ENCODE measurements around the gene RASSF7. TPM values are rescaled to one million over a fixed set of nuclear protein-coding genes. Genes with fewer than 3 reads are reported as not detected.

RASSF7 gene
- total RNA-seq, 1 donor from 2014 or later: 38.2 TPM

- Mint-ChIP-seq H3K27me3 (no peaks in the 10 kb centered on the region), H3K4me1 (ENCODE audit: low read depth) (no peaks in the 10 kb centered on the region), H3K36me3 (ENCODE audit: insufficient read depth) (no peaks in the 10 kb centered on the region), H3K9me3 (ENCODE audit: low read depth) (peaks cover 3% of the 10 kb centered on the region), H3K27ac (no peak overlapping the region), H3K4me3 (ENCODE audit: low read depth) (no peak overlapping the region)
- DNase-seq (ENCODE audit: low spot score, unreplicated experiment): no peak
- TF ChIP-seq CTCF (IDR thresholded peaks at IDR 0.05; ENCODE audit: unreplicated experiment): no peak
Observed at GRCh38 chr11:526192-526591, 34.6 kb upstream of the RASSF7 start.

- no peak for DNase-seq (ENCODE audit: low spot score, unreplicated experiment)
- Mint-ChIP-seq H3K4me3 (ENCODE audit: low read depth) (no peak overlapping the region), H3K36me3 (ENCODE audit: insufficient read depth) (peaks cover 1% of the 10 kb centered on the region), H3K27me3 (no peaks in the 10 kb centered on the region), H3K4me1 (ENCODE audit: low read depth) (no peaks in the 10 kb centered on the region), H3K9me3 (ENCODE audit: low read depth) (peaks cover 3% of the 10 kb centered on the region), H3K27ac (no peak overlapping the region)
- TF ChIP-seq CTCF (IDR thresholded peaks at IDR 0.05; ENCODE audit: unreplicated experiment): no peak
Observed at GRCh38 chr11:528166-528814, 32.5 kb upstream of the RASSF7 start.

GRCh38 chr11:528815-529727 is 31.7 kb upstream of the RASSF7 start:
- no peaks in the 10 kb centered on the region for H3K4me1 Mint-ChIP-seq (ENCODE audit: low read depth)
- no peak for DNase-seq (ENCODE audit: low spot score, unreplicated experiment)
- no peak overlapping the region for H3K27ac Mint-ChIP-seq
- no peak overlapping the region for H3K4me3 Mint-ChIP-seq (ENCODE audit: low read depth)
- no peak for TF ChIP-seq CTCF (IDR thresholded peaks at IDR 0.05; ENCODE audit: unreplicated experiment)
- H3K36me3 Mint-ChIP-seq (ENCODE audit: insufficient read depth): peaks cover 1% of the 10 kb centered on the region
- no peaks in the 10 kb centered on the region for H3K27me3 Mint-ChIP-seq
- peaks cover under 1% of the 10 kb centered on the region for H3K9me3 Mint-ChIP-seq (ENCODE audit: low read depth)

GRCh38 chr11:529728-530411 is 30.9 kb upstream of the RASSF7 start:
- Mint-ChIP-seq H3K27me3 (no peaks in the 10 kb centered on the region), H3K36me3 (ENCODE audit: insufficient read depth) (peaks cover 1% of the 10 kb centered on the region), H3K4me3 (ENCODE audit: low read depth) (no peak overlapping the region), H3K27ac (no peak overlapping the region), H3K9me3 (ENCODE audit: low read depth) (no peaks in the 10 kb centered on the region), H3K4me1 (ENCODE audit: low read depth) (no peaks in the 10 kb centered on the region)
- no peak for TF ChIP-seq CTCF (IDR thresholded peaks at IDR 0.05; ENCODE audit: unreplicated experiment)
- no peak for DNase-seq (ENCODE audit: low spot score, unreplicated experiment)
